ENCODE measurements around the gene C12orf60. TPM values are rescaled to one million over a fixed set of nuclear protein-coding genes. Genes with fewer than 3 reads are reported as not detected.

C12orf60 gene
- total and polyA plus RNA-seq, 12 donors = 1.2 to 5.8 (median 3.7) TPM

GRCh38 chr12:14828892-14829291 is 25.4 kb downstream of the C12orf60 start:
- no peaks in the 10 kb centered on the region for H3K27me3 ChIP-seq
- H3K4me3 ChIP-seq = no peak overlapping the region
- TF ChIP-seq, protein P1, sequence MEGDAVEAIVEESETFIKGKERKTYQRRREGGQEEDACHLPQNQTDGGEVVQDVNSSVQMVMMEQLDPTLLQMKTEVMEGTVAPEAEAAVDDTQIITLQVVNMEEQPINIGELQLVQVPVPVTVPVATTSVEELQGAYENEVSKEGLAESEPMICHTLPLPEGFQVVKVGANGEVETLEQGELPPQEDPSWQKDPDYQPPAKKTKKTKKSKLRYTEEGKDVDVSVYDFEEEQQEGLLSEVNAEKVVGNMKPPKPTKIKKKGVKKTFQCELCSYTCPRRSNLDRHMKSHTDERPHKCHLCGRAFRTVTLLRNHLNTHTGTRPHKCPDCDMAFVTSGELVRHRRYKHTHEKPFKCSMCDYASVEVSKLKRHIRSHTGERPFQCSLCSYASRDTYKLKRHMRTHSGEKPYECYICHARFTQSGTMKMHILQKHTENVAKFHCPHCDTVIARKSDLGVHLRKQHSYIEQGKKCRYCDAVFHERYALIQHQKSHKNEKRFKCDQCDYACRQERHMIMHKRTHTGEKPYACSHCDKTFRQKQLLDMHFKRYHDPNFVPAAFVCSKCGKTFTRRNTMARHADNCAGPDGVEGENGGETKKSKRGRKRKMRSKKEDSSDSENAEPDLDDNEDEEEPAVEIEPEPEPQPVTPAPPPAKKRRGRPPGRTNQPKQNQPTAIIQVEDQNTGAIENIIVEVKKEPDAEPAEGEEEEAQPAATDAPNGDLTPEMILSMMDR (IDR thresholded peaks at IDR 0.05) = no peak
- intact Hi-C loops (cut with DNase I) = no loop called here
- no peaks in the 10 kb centered on the region for H3K9me3 ChIP-seq
- no peak for DNase-seq
- no peak overlapping the region for H3K27ac ChIP-seq
- no peak for ATAC-seq
- peaks cover 0 to 16% (median 3%) of the 10 kb centered on the region in 9 donors for H3K4me1 ChIP-seq
- H3K36me3 ChIP-seq = no peaks in the 10 kb centered on the region

- no peak for ATAC-seq
- TF ChIP-seq, protein P1 (IDR thresholded peaks at IDR 0.05) = no peak
- H3K9me3 ChIP-seq = no peaks in the 10 kb centered on the region
- WGBS, 2 donors = 89% methylated on average over 3 of the region's 3 CpGs
- H3K36me3 ChIP-seq = no peaks in the 10 kb centered on the region
- no peak overlapping the region for H3K27ac ChIP-seq
- H3K4me1 ChIP-seq = peaks cover 0 to 38% (median 22%) of the 10 kb centered on the region in 9 donors
- no peak overlapping the region for H3K4me3 ChIP-seq
- intact Hi-C loops (cut with DNase I) = no loop called here
- no peak for DNase-seq
- H3K27me3 ChIP-seq = no peaks in the 10 kb centered on the region
Measured at GRCh38 chr12:14833336-14833735, 29.9 kb downstream of the C12orf60 start.

DNA sequence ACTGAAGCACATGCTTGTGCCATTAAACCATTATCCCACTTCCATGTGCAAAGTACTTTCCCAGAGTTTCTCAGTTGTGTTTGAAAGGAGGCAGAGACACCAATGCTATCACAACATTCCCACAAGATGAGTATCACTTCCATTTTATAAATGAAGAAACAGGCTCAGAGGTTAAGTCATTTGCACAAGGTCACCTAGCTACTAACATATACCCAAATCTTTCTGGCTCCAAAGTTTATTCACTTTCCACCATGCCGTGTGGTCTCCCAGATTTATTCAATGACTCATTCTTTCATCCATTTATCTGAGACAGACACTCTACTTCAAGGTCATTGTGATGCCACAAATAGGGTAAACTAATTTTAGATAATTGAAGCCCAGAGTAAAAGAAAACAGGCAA is 30.5 kb downstream of the C12orf60 start:
- Histone ChIP-seq H3K9me3 (no peaks in the 10 kb centered on the region), H3K4me3 (no peak overlapping the region), H3K27ac (peak overlapping the region in 3 of 10 donors; percentile 2 to 49 (median 47)), H3K27me3 (no peaks in the 10 kb centered on the region), H3K4me1 (peaks cover 0 to 38% (median 22%) of the 10 kb centered on the region in 9 donors), H3K36me3 (no peaks in the 10 kb centered on the region)
- ATAC-seq (peak in 4 of 8 donors; percentile 55 to 78 (median 73)), DNase-seq (no peak)
- TF ChIP-seq, protein P1 (IDR thresholded peaks at IDR 0.05) = no peak
- intact Hi-C loops (cut with DNase I) = no loop called here
- WGBS, 2 donors = 19 to 20% methylated on average over 1 of the region's 1 CpG

DNA sequence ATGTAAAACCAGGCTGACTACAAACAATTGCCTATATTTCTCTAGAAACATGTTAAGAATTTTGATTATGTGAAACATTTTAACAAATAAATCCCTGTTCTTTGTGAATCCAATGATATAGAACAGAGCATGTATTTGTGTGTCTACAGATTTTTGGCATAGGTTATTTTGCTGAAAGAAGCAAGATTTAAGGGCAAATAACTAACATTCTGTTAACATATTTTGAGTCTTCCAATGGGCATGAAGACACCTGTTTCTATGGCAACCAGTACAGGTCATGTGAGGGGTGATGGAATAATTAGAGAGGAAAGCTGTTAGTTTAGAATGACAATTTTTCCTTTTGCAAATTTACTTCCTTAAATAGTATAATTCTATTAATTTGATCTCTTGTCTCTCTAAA is 31.0 kb downstream of the C12orf60 start:
- H3K4me3 ChIP-seq = no peak overlapping the region
- intact Hi-C loops (cut with DNase I) = no loop called here
- no peaks in the 10 kb centered on the region for H3K9me3 ChIP-seq
- ATAC-seq = no peak
- H3K4me1 ChIP-seq = peaks cover 0 to 38% (median 22%) of the 10 kb centered on the region in 9 donors
- no peak for DNase-seq
- H3K27ac ChIP-seq = peak overlapping the region in 7 of 10 donors; percentile 2 to 59 (median 16)
- H3K36me3 ChIP-seq = no peaks in the 10 kb centered on the region
- TF ChIP-seq, protein P1 (IDR thresholded peaks at IDR 0.05) = no peak
- no peaks in the 10 kb centered on the region for H3K27me3 ChIP-seq
